Measurements from ENCODE around the gene GSG1.
"Not testable (repeated sequence)": the region's sequence is repeated elsewhere in the genome, so short reads cannot be mapped to it uniquely, and the experiment has no call there.

GSG1 gene

GRCh38 chr12:13088496-13088895 is 15.0 kb downstream of the GSG1 start:
- no peak for DNase-seq

- no peak for DNase-seq
These were observed 15.7 kb downstream of the GSG1 start for GRCh38 chr12:13087766-13088165.

GRCh38 chr12:13085968-13086686 is 17.3 kb downstream of the GSG1 start:
- DNase-seq, result no peak

GRCh38 chr12:13084898-13085640 is 18.4 kb downstream of the GSG1 start:
- no peak for DNase-seq

GRCh38 chr12:13083638-13084037 is 19.8 kb downstream of the GSG1 start:
- DNase-seq, result not testable (repeated sequence)

GRCh38 chr12:13082861-13083260 is 20.6 kb downstream of the GSG1 start:
- DNase-seq, result no peak

GRCh38 chr12:13080266-13080665 is 23.2 kb downstream of the GSG1 start:
- no peak for DNase-seq

GRCh38 chr12:13079440-13079906 is 24.0 kb downstream of the GSG1 start:
- DNase-seq, result no peak

GRCh38 chr12:13075786-13076570 is 27.5 kb downstream of the GSG1 start:
- DNase-seq, result no peak

- DNase-seq, result no peak
These were observed 28.4 kb downstream of the GSG1 start for GRCh38 chr12:13075118-13075480.

- DNase-seq, result peak; percentile 13
These were observed 28.9 kb downstream of the GSG1 start for GRCh38 chr12:13074396-13075117.

GRCh38 chr12:13073173-13073572 is 30.3 kb downstream of the GSG1 start:
- no peak for DNase-seq

- peak; percentile 35 for DNase-seq
These were observed 31.9 kb downstream of the GSG1 start for GRCh38 chr12:13071305-13072280.

- no peak for DNase-seq
These were observed 34.1 kb downstream of the GSG1 start for GRCh38 chr12:13069380-13069779.

- no peak for DNase-seq
These were observed 36.1 kb downstream of the GSG1 start for GRCh38 chr12:13067322-13067721.

- no peak for DNase-seq
These were observed 37.0 kb downstream of the GSG1 start for GRCh38 chr12:13066459-13066858.

GRCh38 chr12:13066014-13066413 is 37.5 kb downstream of the GSG1 start:
- DNase-seq, result no peak

- no peak for DNase-seq
These were observed 40.8 kb downstream of the GSG1 start for GRCh38 chr12:13062669-13063068.

- no peak for DNase-seq
These were observed 42.1 kb downstream of the GSG1 start for GRCh38 chr12:13061377-13061776.

GRCh38 chr12:13060581-13060980 is 42.9 kb downstream of the GSG1 start:
- DNase-seq, result no peak

GRCh38 chr12:13053617-13054016 is 49.9 kb downstream of the GSG1 start:
- not testable (repeated sequence) for DNase-seq

GRCh38 chr12:13052421-13052820 is 51.0 kb downstream of the GSG1 start:
- no peak for DNase-seq
